NOMO-1 (cell line): Measurements from ENCODE around the gene SH3RF1.

Experiments used
- DNase-seq, 2 experiments: peaks; one replicate each; lab custom pipeline; 2025; ENCODE audit not compliant: unreplicated experiment in 2 of 2; lab: John Stamatoyannopoulos, UW

SH3RF1 gene

DNA sequence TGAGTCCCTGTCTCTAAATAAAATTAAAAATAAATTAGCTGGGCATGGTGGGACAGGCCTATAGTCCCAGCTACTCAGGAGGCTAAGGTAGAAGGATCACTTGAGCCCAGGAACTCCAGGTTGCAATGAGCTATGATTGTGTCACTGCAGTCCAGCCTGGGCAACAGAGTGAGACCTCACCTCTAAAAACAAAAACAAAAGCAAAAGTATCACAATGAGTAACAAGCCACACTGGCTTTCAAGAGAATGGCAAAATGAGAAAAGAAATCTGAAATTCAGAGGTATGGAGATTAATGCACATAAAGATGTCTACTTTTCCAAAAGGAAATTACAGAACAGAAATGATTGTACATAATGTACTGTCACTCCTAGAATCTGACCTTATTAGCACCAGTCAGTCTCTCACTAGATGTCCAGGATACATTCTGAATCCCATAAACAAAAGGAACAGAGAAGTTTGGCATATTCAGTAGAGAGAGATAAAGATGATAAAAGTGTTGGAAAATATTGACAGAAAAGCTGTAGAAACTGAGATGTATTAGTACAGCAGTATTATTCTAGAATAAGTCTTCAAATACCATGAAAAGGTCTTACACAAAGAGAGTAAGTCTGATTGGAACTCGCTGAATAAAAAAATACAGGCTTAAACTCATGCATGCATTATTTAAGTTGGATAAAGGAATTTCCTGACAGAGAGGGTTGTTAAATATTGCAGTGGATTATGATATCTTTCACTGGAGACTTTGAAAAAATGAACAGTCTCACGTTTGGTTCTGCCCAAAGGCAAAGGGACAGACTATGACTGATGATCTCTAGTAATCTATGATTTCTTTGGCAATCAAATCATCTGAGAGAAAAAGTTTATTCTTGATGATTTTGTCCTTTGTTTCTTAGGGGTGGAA lies 102.5 kb downstream of the SH3RF1 start:
- no peak for DNase-seq

DNA sequence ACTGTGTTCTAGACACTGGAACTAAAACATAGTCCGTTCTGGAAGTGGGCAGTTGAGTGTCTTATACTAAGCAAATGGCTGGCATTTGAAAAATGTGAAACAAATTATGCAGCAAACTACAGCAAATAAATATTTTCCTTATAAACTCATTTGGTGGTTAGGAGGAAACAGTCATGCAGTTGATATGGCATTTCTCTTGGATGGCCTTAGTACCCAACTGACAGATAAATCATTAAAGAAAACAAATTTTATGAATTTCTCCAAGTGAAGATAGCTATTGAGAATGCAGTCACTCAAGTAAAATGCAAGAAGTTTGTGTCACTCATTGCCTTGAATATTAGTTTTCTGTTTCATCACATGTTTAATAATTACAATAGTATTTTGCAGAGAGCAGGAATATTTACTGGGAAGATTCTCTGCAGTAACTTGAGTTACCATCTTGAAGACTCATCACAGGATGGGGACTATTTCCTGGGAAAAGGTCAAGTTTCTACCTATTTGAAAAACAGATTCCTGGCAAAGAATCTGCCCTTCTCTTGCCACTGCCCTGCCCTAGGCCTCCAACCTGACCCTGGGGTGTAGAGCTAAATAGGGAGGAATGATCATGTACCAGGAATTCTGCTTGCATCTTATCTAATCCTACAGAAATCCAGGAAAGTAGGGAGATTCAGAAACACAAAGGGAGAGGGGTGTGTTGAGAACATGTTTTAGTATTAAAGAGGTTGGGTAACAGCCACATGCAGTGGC lies 105.9 kb downstream of the SH3RF1 start:
- no peak for DNase-seq

DNA sequence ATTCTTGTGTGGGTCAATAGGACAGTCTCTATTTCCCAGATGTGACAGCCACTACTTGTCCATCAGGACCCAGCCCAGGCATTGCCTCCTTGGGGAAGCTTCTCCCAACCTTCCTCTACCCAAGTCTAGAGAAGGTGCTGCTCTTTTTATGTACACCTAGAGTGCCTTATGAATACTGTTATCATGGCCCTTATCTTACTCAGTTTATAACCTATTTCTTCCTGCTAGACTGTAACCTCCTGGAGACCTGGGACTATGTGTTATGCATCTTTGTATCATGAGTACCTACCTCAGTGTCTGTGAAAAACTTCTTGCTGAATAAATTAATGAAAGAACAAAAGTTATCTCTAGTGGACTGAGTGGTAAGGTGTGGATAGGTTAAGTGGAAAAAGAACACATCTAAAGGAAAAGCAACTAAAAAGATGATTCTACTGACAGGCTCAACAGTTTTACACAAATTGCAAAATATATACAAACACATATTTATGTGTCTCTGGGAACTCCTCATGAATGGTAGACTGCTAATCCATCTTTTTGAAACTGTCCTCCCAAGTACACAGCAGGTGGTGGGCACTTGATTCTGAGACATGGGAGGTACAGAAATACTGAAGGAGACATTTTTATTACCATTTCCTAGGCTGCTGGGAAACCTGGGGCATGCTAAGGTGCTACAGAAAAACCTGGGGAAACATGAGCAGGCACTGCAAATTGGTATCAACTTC lies 106.6 kb downstream of the SH3RF1 start:
- no peak for DNase-seq

DNA sequence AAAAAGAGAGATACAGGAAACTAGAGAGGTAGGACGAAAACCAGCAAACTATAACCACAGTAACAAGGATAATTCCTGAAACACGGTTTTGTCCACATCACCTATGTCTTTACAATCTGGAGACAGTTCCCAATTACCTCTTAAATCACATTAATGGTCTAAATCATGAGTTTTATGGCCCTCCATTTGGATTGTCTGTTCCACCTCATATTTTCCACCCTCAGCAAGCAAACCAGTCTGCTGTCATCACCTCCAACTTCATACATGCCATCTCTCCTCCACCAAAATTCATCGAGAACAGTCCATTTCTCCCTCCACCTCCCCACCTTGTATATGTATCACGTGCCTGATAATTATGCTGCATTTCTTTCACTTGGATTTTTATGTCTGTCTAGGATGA lies 107.3 kb downstream of the SH3RF1 start:
- DNase-seq: no peak

DNA sequence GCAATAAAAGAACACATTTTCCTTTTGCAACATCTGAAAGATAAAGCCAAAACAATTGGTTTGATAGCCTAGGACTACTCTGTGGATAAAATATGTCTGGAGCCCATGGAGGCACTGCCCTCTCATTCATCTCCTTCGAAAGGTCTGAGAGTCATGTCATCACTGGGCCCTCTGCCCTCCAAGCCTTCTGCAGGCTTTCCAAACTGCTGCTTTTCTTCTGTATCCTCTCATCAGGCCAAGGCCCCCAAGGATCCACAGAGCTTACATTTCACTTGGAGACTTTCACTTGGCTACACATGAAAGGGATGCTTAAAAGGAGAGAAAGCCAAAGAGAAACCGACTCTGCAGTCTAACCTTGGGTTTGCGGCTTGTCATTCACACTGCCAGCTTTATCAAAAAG lies 109.9 kb downstream of the SH3RF1 start:
- no peak for DNase-seq

DNA sequence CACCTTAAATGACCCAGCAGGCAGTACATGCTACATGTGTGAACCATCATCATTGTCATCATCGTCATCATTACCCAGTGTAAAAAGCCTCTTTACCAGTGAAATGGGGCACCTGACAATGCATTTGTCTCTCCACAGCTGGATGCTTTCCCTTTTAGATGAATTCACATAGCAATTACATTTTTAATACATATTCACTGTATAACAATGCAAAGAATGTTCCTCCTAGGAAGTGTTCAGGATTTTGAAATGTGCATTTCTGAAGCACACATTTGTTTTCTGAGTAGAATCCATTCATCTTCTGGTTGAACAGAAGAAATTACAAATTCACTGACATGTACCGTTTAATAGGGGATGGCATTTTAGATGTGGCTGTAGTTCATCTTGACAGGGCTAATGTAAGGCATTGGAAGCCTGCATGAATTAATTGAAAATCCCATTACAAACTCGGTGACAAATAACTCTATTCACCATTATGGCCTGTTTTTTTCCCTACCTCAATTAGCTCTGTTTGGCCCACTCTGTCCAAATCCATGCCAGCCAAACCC lies 111.1 kb downstream of the SH3RF1 start:
- no peak for DNase-seq

DNA sequence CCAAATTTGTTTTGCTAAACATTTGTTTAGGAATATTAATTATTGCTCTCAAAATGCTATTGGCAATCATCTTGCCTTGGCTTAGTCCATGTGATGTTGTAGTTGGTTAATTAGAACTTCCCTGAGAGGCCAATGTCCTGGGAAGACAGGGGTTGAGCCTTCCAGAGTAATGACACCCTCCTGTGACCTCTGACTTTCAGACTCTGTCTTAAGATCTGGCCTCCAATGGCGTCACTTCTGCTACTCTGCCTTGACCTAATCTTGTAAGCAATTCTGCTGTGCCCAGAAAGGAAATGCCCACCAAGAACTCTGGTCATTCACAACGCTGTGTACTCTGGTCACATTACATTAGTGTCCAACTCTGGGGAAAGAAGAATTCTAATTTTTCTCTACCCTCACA lies 111.9 kb downstream of the SH3RF1 start:
- DNase-seq: no peak

DNA sequence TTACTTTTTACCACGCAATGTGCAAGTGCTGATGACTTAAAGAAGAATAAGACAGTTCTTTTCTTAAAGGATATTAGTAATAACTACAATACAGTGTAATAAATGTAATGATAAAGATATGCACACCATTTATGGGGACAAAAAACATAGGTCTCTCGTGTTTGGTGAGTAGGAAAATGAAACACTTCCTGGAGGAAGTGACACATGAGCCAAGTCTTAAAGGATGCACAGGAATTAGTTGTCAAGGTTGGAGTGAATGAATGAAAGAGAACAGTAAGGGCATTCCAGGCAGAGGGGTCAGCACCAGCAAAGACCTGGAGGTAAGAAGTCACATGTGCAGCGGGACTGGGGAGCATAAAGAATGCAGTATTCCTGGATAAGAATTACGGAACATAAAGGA lies 112.7 kb downstream of the SH3RF1 start:
- no peak for DNase-seq

DNA sequence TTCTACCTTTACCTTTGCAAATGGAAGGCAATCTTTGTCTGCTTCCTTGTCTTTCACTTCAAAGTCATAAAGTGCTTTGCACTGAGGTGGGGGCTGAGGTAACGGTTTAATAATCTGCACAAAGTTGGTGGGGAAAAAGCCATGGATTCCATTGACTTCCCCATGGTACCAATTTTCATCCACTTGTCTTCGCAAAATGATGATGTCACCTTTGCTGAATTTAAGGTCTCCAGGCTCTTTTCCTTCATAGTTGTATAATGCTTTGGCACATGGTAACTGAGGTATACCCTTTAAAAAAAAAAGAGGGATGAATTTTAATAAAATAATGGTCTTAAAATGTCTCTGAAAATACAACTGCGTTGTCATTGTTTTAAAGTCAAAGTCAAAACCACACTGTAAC lies 114.4 kb downstream of the SH3RF1 start:
- no peak for DNase-seq

DNA sequence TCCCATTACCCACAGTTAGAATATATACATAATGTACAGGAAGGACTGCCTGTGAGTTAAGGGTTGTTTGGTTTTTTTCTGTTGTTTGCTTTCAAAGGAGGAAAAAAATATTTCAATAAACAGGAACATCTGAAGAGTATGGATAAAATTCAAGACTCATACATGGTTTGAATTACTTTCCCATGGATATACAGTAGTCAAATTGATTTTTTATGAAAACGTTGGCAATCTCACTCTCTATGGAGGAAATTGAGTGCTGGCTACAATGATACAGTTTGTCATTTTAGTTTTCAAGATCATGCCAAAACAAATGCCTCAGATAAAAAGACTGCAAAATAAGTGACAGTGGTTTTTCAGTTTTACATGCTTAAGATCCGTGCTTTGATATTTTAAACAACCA lies 116.6 kb downstream of the SH3RF1 start:
- no peak for DNase-seq

DNA sequence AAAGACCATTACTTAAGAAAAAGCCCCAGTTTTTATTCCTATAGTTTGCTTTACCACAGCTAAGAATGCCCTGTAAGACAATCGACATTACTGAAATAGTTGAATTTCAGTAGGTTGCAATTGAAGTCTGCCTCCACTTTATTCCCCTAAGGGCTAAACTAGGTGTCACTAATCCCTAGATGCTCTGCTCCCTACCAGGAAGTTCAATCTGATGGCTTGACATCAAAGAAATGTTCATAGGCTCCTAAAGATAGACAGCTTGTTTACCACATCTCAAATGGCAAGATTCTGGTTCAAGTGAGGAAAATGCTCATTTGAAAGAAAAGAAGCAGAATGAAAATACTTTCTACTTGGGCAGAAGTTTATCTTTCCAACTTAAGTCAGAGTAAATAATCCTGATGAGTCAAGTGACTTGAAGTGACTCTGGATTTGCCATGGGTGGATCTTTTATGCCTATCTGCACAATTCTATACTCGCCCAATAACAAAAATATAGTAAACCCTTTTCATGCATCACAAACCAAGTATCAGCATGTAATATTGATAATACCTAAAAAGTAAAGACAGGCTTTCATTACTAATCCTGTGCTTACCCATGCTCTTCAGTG lies 117.2 kb downstream of the SH3RF1 start:
- DNase-seq: no peak

DNA sequence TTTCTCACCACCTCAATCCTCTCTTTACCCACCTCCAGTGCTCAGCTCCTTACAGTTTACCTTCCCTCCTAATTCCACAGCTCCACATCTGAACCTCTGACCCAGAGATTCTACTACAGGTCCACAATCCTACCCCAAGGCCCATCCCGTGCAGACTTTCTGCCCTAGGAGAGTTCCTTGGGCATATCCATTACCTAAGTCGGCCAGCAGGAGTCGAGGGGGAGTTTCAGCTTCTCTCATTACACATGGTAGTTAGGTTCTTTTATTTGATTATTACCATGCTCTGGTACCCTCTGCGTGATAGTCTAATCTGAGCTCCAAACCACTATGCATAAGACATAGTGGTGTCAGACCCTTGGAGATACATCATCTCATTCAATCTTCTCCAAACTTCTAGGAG lies 117.9 kb downstream of the SH3RF1 start:
- no peak for DNase-seq

DNA sequence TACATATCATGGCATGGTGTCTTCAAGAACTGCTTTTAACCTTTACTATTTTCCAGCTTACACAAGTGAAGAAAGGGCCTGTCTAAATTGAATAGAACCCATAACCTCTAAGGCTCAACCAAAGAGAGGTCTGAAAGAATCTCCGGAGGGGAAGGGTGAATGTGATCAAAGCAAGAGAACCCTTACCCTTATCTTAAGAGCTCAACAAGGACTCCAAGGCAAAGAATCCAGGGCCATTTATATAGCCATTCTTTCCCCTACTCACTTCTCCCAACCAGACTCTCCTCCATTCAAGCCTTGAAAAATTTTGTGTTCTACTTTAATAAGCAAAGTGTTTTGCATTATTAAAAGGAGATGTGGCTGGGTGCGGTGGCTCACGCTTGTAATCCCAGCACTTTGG lies 118.7 kb downstream of the SH3RF1 start:
- no peak for DNase-seq

DNA sequence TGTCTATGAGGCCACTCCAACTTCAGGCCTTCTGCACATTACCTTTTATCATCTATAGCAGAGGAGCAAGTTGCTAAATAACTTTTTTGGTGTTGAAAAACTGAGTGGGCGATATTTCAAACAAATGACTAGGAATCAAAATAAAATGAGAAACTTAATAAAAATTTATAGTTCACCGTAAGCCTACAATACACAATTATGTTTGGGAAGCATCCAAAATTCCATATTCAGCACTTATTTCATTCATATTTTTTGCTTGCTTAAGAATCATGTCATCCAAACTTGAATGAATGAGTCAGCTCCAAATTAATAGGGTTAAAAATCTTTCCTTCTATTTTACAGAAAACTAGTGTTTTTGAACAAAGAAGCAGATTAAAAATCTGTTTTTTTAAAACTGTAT lies 119.1 kb downstream of the SH3RF1 start:
- DNase-seq: no peak

DNA sequence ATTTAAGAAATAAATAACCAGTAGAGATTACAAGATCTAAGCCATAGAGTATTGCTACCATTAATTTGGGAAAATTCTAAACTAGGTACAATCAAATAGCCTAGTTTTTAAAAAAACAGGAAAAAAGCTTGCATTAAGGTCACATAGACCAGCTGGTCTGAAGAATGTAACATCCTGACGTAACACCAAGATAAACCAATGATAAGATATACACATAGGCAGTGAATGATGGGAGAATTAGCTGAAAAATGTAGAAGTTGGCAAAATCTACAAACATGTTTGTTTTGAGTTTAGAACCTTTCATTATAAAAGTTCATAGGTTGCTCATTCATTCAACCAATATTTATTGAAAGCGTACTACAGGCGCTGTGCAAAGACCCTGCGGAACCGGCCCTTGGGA lies 120.0 kb downstream of the SH3RF1 start:
- no peak for DNase-seq

DNA sequence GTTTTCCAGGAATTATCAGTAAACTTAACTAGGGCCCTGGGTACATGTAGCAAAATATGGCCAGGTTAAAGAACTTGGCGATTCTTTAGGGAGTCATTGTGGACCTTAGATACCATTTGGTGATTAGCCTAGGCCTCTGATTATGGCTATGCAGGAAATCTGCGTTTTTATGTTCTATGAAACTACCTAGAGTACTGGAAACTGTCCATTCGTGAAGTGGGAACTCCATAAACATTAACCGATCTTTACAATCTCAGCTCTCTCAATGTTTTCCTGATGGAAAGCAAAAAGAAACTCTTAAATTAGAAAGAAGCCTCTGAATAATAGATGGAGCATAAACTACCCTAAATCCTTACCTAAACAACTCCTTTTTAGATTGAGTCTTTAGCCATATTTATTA lies 121.9 kb downstream of the SH3RF1 start:
- no peak for DNase-seq

DNA sequence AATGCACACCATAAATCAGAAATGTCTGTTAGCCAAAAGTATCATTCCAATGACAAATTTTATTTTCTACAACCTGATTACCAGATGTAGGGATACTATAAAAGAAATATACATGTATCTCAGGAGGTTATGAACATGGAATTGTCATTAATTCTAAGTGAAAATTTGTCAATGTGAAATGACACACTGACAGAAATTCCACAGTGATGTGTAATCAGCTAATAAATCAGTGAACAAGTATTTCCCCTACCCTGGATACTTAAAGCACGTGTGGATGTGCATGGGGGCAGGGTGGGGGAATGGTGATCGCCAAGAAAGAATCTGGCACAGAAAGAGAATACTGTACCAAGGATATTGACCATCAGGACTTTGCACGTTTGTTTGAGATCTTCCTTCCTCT lies 123.6 kb downstream of the SH3RF1 start:
- no peak for DNase-seq

DNA sequence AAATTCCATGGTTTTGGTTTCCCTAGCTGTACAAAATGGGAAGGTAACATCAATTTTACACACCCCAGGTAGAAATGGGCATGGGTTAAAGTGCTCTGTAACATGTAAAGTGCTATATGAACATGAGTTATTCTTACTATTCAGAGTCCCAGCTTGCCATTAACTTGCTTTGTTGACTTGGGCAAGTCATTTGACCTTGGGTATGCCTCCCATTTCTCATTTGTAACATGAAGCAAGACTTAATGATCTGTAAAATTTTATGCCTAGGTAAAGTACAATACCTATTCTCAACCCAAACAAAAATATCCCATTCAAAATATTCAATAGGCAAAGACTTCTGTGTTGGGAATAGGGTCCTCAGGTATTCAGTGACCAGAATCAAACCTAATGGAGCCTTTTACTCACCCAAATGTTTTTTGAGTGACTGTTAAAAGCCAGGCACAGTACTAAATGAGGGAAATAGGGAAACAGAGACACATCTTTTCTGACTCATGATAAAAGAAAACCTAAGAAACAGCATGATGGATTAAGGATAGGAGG lies 126.6 kb downstream of the SH3RF1 start:
- no peak for DNase-seq

DNA sequence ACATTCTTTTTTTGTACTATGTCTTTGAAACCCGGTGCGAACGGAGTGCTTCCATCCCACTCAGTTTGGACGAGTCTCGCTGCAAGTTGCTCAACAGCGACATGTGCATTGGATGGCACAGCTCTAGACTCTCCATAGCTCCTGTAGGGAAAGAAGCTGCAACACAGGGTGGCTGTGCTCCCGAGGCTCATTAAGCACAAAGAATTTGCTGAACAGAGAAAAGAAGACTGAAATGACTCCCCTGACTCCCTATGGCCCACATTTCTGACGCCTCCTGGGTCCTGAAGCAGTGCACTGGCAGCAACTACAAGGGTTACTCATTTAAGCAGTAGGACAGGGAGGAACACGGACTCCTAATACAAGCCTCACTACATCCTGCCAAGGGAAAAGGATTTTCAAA lies 127.4 kb downstream of the SH3RF1 start:
- DNase-seq: no peak

DNA sequence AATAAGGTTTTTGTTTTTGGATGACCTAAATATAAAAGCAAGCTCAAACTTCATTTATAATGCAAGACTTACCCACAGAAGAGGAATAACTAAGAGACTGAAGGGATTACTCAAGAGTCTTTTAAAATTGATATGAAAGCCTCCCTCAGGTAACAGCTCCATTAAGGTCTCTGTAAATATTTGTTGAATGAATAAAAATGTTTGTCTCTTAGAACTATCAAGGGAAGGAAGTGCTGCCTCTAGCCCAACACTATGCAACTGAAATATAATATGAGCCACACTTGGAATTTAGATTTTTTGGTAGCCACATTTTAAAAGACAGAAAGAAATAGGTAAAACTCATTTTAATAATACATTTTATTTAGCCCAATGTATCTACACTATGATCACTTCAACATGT lies 127.8 kb downstream of the SH3RF1 start:
- DNase-seq: no peak

DNA sequence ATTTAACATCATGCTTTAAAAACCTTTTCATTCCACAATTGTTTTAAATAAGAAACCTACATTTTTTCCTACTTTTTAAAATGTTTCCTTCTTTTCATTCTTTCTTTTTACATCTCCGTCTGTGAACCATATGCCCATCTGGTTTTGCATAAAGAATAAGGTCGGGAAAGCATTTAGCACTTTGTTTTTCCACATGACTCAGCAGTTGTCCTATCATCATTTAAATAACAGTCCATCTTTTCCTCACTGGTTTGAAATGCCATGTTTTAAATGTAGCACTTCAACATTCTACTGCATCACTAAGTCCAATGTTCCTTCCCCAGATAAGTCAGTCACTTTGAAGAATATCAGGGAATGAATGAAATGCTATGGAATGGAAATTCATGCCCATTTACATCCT lies 128.4 kb downstream of the SH3RF1 start:
- DNase-seq: no peak
